ENCODE results near the gene NPHP4. TPM values are rescaled to one million over a fixed set of nuclear protein-coding genes. Genes with fewer than 3 reads are reported as not detected.

NPHP4 gene
- total RNA-seq, 1 experiment from 2014 or later, result 3.9 TPM

- H3K9me2 ChIP-seq (replicated peaks; ENCODE audit: insufficient read depth, low read length), result no peaks in the 10 kb centered on the region
- H3K36me3 ChIP-seq (ENCODE audit: insufficient read depth, low read length), result no peaks in the 10 kb centered on the region
- H3K4me3 ChIP-seq (ENCODE audit: low read length), result no peak overlapping the region
- no peaks in the 10 kb centered on the region for H3K4me1 ChIP-seq (ENCODE audit: low read length)
- H3K79me2 ChIP-seq (ENCODE audit: low read length), result no peaks in the 10 kb centered on the region
- H2AFZ ChIP-seq (ENCODE audit: low read length), result no peak overlapping the region
- no peaks in the 10 kb centered on the region for H3K9me3 ChIP-seq (ENCODE audit: low read length)
- H3K4me2 ChIP-seq (ENCODE audit: low read depth, low read length, poor library complexity, severe bottlenecking), result no peak overlapping the region
- H3K27ac ChIP-seq (ENCODE audit: low read length), result no peak overlapping the region
- no peaks in the 10 kb centered on the region for H4K20me1 ChIP-seq (ENCODE audit: insufficient read depth, low read depth, low read length)
- no peak for DNase-seq
- H3K27me3 ChIP-seq (ENCODE audit: low read length), result no peaks in the 10 kb centered on the region
- no peak overlapping the region for H3K9ac ChIP-seq (ENCODE audit: low read length)
Measured at GRCh38 chr1:5947978-5948680, 44.1 kb downstream of the NPHP4 start.

GRCh38 chr1:5947071-5947821 lies 45.0 kb downstream of the NPHP4 start:
- Histone ChIP-seq H3K9ac (ENCODE audit: low read length) (no peak overlapping the region), H3K27ac (ENCODE audit: low read length) (no peak overlapping the region), H3K79me2 (ENCODE audit: low read length) (no peaks in the 10 kb centered on the region), H3K36me3 (ENCODE audit: insufficient read depth, low read length) (no peaks in the 10 kb centered on the region), H3K4me3 (ENCODE audit: low read length) (no peak overlapping the region), H3K9me2 (replicated peaks; ENCODE audit: insufficient read depth, low read length) (no peaks in the 10 kb centered on the region), H4K20me1 (ENCODE audit: insufficient read depth, low read depth, low read length) (no peaks in the 10 kb centered on the region), H3K4me2 (ENCODE audit: low read depth, low read length, poor library complexity, severe bottlenecking) (no peak overlapping the region), H3K4me1 (ENCODE audit: low read length) (no peaks in the 10 kb centered on the region), H3K27me3 (ENCODE audit: low read length) (no peaks in the 10 kb centered on the region), H3K9me3 (ENCODE audit: low read length) (no peaks in the 10 kb centered on the region), H2AFZ (ENCODE audit: low read length) (no peak overlapping the region)
- DNase-seq, result no peak

GRCh38 chr1:5945445-5945844 lies 46.8 kb downstream of the NPHP4 start:
- no peaks in the 10 kb centered on the region for H3K27me3 ChIP-seq (ENCODE audit: low read length)
- no peaks in the 10 kb centered on the region for H3K36me3 ChIP-seq (ENCODE audit: insufficient read depth, low read length)
- DNase-seq, result no peak

GRCh38 chr1:5944843-5945167 lies 47.4 kb downstream of the NPHP4 start:
- H3K9ac ChIP-seq (ENCODE audit: low read length), result no peak overlapping the region
- no peak overlapping the region for H2AFZ ChIP-seq (ENCODE audit: low read length)
- no peak overlapping the region for H3K4me2 ChIP-seq (ENCODE audit: low read depth, low read length, poor library complexity, severe bottlenecking)
- H3K27me3 ChIP-seq (ENCODE audit: low read length), result no peaks in the 10 kb centered on the region
- H3K36me3 ChIP-seq (ENCODE audit: insufficient read depth, low read length), result no peaks in the 10 kb centered on the region
- no peak overlapping the region for H3K27ac ChIP-seq (ENCODE audit: low read length)
- H4K20me1 ChIP-seq (ENCODE audit: insufficient read depth, low read depth, low read length), result no peaks in the 10 kb centered on the region
- no peaks in the 10 kb centered on the region for H3K79me2 ChIP-seq (ENCODE audit: low read length)
- H3K4me3 ChIP-seq (ENCODE audit: low read length), result no peak overlapping the region
- no peak for DNase-seq
- H3K9me3 ChIP-seq (ENCODE audit: low read length), result no peaks in the 10 kb centered on the region
- no peaks in the 10 kb centered on the region for H3K9me2 ChIP-seq (replicated peaks; ENCODE audit: insufficient read depth, low read length)
- H3K4me1 ChIP-seq (ENCODE audit: low read length), result no peaks in the 10 kb centered on the region

More at GRCh38 chr1:5945445-5945844, 46.8 kb downstream of the NPHP4 start:
- Histone ChIP-seq H3K4me3 (ENCODE audit: low read length) (no peak overlapping the region), H3K4me2 (ENCODE audit: low read depth, low read length, poor library complexity, severe bottlenecking) (no peak overlapping the region), H3K9me2 (replicated peaks; ENCODE audit: insufficient read depth, low read length) (no peaks in the 10 kb centered on the region), H3K9me3 (ENCODE audit: low read length) (no peaks in the 10 kb centered on the region), H2AFZ (ENCODE audit: low read length) (no peak overlapping the region), H4K20me1 (ENCODE audit: insufficient read depth, low read depth, low read length) (no peaks in the 10 kb centered on the region), H3K9ac (ENCODE audit: low read length) (no peak overlapping the region), H3K27ac (ENCODE audit: low read length) (no peak overlapping the region), H3K4me1 (ENCODE audit: low read length) (no peaks in the 10 kb centered on the region), H3K79me2 (ENCODE audit: low read length) (no peaks in the 10 kb centered on the region)

GRCh38 chr1:5944154-5944842 lies 47.9 kb downstream of the NPHP4 start:
- Histone ChIP-seq H3K9me3 (ENCODE audit: low read length) (no peaks in the 10 kb centered on the region), H2AFZ (ENCODE audit: low read length) (no peak overlapping the region)
- DNase-seq, result no peak

GRCh38 chr1:5943343-5944124 lies 48.7 kb downstream of the NPHP4 start:
- Histone ChIP-seq H3K9me3 (ENCODE audit: low read length) (no peaks in the 10 kb centered on the region), H2AFZ (ENCODE audit: low read length) (no peak overlapping the region), H3K79me2 (ENCODE audit: low read length) (no peaks in the 10 kb centered on the region), H3K4me3 (ENCODE audit: low read length) (no peak overlapping the region), H3K4me1 (ENCODE audit: low read length) (no peaks in the 10 kb centered on the region), H3K9ac (ENCODE audit: low read length) (no peak overlapping the region), H4K20me1 (ENCODE audit: insufficient read depth, low read depth, low read length) (no peaks in the 10 kb centered on the region), H3K27me3 (ENCODE audit: low read length) (no peaks in the 10 kb centered on the region), H3K9me2 (replicated peaks; ENCODE audit: insufficient read depth, low read length) (no peaks in the 10 kb centered on the region), H3K4me2 (ENCODE audit: low read depth, low read length, poor library complexity, severe bottlenecking) (no peak overlapping the region), H3K36me3 (ENCODE audit: insufficient read depth, low read length) (no peaks in the 10 kb centered on the region), H3K27ac (ENCODE audit: low read length) (no peak overlapping the region)
- no peak for DNase-seq

More at GRCh38 chr1:5944154-5944842, 47.9 kb downstream of the NPHP4 start:
- no peaks in the 10 kb centered on the region for H3K27me3 ChIP-seq (ENCODE audit: low read length)
- no peaks in the 10 kb centered on the region for H3K9me2 ChIP-seq (replicated peaks; ENCODE audit: insufficient read depth, low read length)
- no peaks in the 10 kb centered on the region for H3K36me3 ChIP-seq (ENCODE audit: insufficient read depth, low read length)
- no peak overlapping the region for H3K4me2 ChIP-seq (ENCODE audit: low read depth, low read length, poor library complexity, severe bottlenecking)
- H3K79me2 ChIP-seq (ENCODE audit: low read length), result no peaks in the 10 kb centered on the region
- no peaks in the 10 kb centered on the region for H3K4me1 ChIP-seq (ENCODE audit: low read length)
- H4K20me1 ChIP-seq (ENCODE audit: insufficient read depth, low read depth, low read length), result no peaks in the 10 kb centered on the region
- H3K9ac ChIP-seq (ENCODE audit: low read length), result no peak overlapping the region
- no peak overlapping the region for H3K4me3 ChIP-seq (ENCODE audit: low read length)
- H3K27ac ChIP-seq (ENCODE audit: low read length), result no peak overlapping the region

GRCh38 chr1:5941671-5942070 lies 50.6 kb downstream of the NPHP4 start:
- no peaks in the 10 kb centered on the region for H3K4me1 ChIP-seq (ENCODE audit: low read length)
- no peak overlapping the region for H3K4me3 ChIP-seq (ENCODE audit: low read length)
- H3K9me3 ChIP-seq (ENCODE audit: low read length), result no peaks in the 10 kb centered on the region
- H3K36me3 ChIP-seq (ENCODE audit: insufficient read depth, low read length), result no peaks in the 10 kb centered on the region
- no peaks in the 10 kb centered on the region for H4K20me1 ChIP-seq (ENCODE audit: insufficient read depth, low read depth, low read length)
- no peaks in the 10 kb centered on the region for H3K27me3 ChIP-seq (ENCODE audit: low read length)
- no peak overlapping the region for H3K4me2 ChIP-seq (ENCODE audit: low read depth, low read length, poor library complexity, severe bottlenecking)
- H3K9me2 ChIP-seq (replicated peaks; ENCODE audit: insufficient read depth, low read length), result no peaks in the 10 kb centered on the region
- no peak for DNase-seq
- no peaks in the 10 kb centered on the region for H3K79me2 ChIP-seq (ENCODE audit: low read length)
- no peak overlapping the region for H3K9ac ChIP-seq (ENCODE audit: low read length)
- no peak overlapping the region for H2AFZ ChIP-seq (ENCODE audit: low read length)
- H3K27ac ChIP-seq (ENCODE audit: low read length), result no peak overlapping the region

All from Karpas-422 (cell line).